ENCODE data around the gene PAK1. TPM values are rescaled to one million over a fixed set of nuclear protein-coding genes. Genes with fewer than 3 reads are reported as not detected.

The PAK1 gene
- total and polyA plus RNA-seq, 2 of the 8 experiments (the other 6 are each of a cell fraction or from before 2014, with no cell fraction given), result 87.7 to 151 TPM

- TF ChIP-seq CHD7 (IDR thresholded peaks at IDR 0.05; ENCODE audit: insufficient replicate concordance, low read length), result no peak
- TF ChIP-seq ATF3 (IDR thresholded peaks at IDR 0.05; ENCODE audit: insufficient read depth, low read depth, low read length), result no peak
- TF ChIP-seq SIN3A (conservative IDR thresholded peaks at IDR 0.05 in 1 of 2, IDR thresholded peaks at IDR 0.05 in 1 of 2; ENCODE audit: low read depth in 1 of 2, low read length in 2 of 2), result no peak
- no peak for TF ChIP-seq KDM4A (IDR thresholded peaks at IDR 0.05; ENCODE audit: low read depth, low read length, severe bottlenecking)
- TF ChIP-seq SP4 (IDR thresholded peaks at IDR 0.05; ENCODE audit: low read length), result no peak
- no peak for TF ChIP-seq CTBP2 (IDR thresholded peaks at IDR 0.05; ENCODE audit: borderline replicate concordance, insufficient read depth, insufficient read length, low read length)
- TF ChIP-seq TEAD4 (IDR thresholded peaks at IDR 0.05; ENCODE audit: low read depth, low read length), result no peak
- TF ChIP-seq SUZ12 (IDR thresholded peaks at IDR 0.05; ENCODE audit: low read length), result no peak
- TF ChIP-seq E2F6 (IDR thresholded peaks at IDR 0.05), result no peak
- TF ChIP-seq POLR2AphosphoS5 (IDR thresholded peaks at IDR 0.05; ENCODE audit: low read depth, low read length), result no peak
Measured at GRCh38 chr11:77396305-77396704, 77.6 kb downstream of the PAK1 start (continued).
